Pancreas (tissue), 10 donors: ENCODE data around the gene AK9. TPM values are rescaled to one million over a fixed set of nuclear protein-coding genes. Genes with fewer than 3 reads are reported as not detected.

Experiments used
- ATAC-seq, 4 donors: fragments of 200-7000 bp; cut with Tn5 transposase; one replicate each; pipeline versions ENCODE4 v1.8.0 to v1.9.1; 2020; ENCODE audit warnings: mild to moderate bottlenecking in 4 of 4, moderate library complexity in 4 of 4
- DNase-seq, 6 donors: peaks; one replicate each; pipeline ENCODE4 v3.0.0-alpha.2; 2020
- FAIRE-seq: peaks from 2 replicates; lab custom pipeline; 2012; peaks lifted over from hg19 to GRCh38; lab: Jason Lieb, UNC
- H3K27ac ChIP-seq, 4 donors: fragments of 200-600 bp; sonication (generic); 1 replicate in 3 of 4; 2 replicates in 1 of 4; pipeline versions ENCODE4 v1.5.0 to v1.8.0; 2020
- H3K27me3 ChIP-seq, 4 donors: fragments of 200-600 bp; one replicate each; pipeline ENCODE4 v1.8.0; 2021
- H3K36me3 ChIP-seq, 3 donors: fragments of 200-600 bp; sonication (generic) in 1 of 3; one replicate each; pipeline versions ENCODE4 v1.5.0 to v1.8.0; 2020 to 2021
- H3K4me1 ChIP-seq, 3 donors: fragments of 200-600 bp; one replicate each; pipeline ENCODE4 v1.8.0; 2021
- H3K4me3 ChIP-seq, 4 donors: fragments of 200-600 bp; sonication (generic) in 2 of 4; one replicate each; pipeline versions ENCODE4 v1.5.0 to v1.8.0; 2020 to 2021
- H3K9me3 ChIP-seq, 4 donors: fragments of 200-600 bp; one replicate each; pipeline ENCODE4 v1.8.0; 2021
- CTCF ChIP-seq, 4 donors: fragments of 200-600 bp; sonication (generic) in 3 of 4; IDR thresholded peaks; one replicate each; pipeline versions ENCODE4 v1.5.0 to v1.8.0; 2021; ENCODE audit warnings: antibody characterized with exemption in 4 of 4
- WGBS, 2 donors: extraction: QIAGEN DNeasy Blood & Tissue Kit; methylation state at CpG; one replicate each; pipeline ENCODE4 v1.1.7; 2013; 5-methylcytosine and 5-hydroxymethylcytosine counted together
- intact Hi-C, 3 donors: fragments of 100-400 bp; cut with DNase I; formaldehyde crosslinking; loops; one replicate each; pipeline versions ENCODE4 v1.11.1 to v1.14.2; 2022
- polyA plus RNA-seq, 2 donors: library from polyadenylated mRNA; stranded (reverse); fragments of 200-250 nt; gene quantifications; one replicate each; pipeline ENCODE4 v1.2.3, GENCODE V29; 2013
- total RNA-seq, 6 donors: library from RNA; stranded (reverse); fragmentation: NEBNext Ultra II Directional in 4 of 6; extraction: Animal tissue kit (Norgen Biotek cat#: 25700) in 4 of 6; gene quantifications; one replicate each; pipeline versions ENCODE4 v1.2.1 to v1.2.4, GENCODE V29; 2021 to 2023
- donor health status: healthy with polysubstance abuse.
- donor health status: DM: no; HTN: no; CAD: no; lungs with moderate emphysema.
- donor health status: DM: no; HTN: no; CAD: no.
- donor health status: control.
- donor health status: control.
- donor health status: Bipolar disorder and iron deficiency.
- donor health status: DM: yes; HTN: yes; CAD: no.
- donor health status: DM: no; HTN: no; CAD: no.
- donor health status: DM: no; HTN: no; CAD: no.
- donor health status: DM: yes; HTN: yes; CAD: no.

AK9 gene
- total and polyA plus RNA-seq, 8 donors: 2.0 to 6.0 (median 3.6) TPM

- intact Hi-C loops: no loop called here
- Histone ChIP-seq H3K27ac (no peak overlapping the region), H3K4me3 (no peak overlapping the region), H3K4me1 (no peaks in the 10 kb centered on the region), H3K9me3 (no peaks in the 10 kb centered on the region), H3K36me3 (peaks cover 0 to 7% (median 0%) of the 10 kb centered on the region in 3 donors), H3K27me3 (no peaks in the 10 kb centered on the region)
- ATAC-seq (no peak), FAIRE-seq (no peak), DNase-seq (no peak)
- TF ChIP-seq CTCF (IDR thresholded peaks at IDR 0.05): no peak
- 81 to 89% methylated on average over 3 of the region's 3 CpGs for WGBS, 2 donors
Observed at GRCh38 chr6:109720311-109720710, 29.3 kb upstream of the AK9 start.

- ATAC-seq: no peak
- no peak overlapping the region for H3K4me3 ChIP-seq
- no peaks in the 10 kb centered on the region for H3K9me3 ChIP-seq
- no peak overlapping the region for H3K27ac ChIP-seq
- 98 to 100% methylated on average over 5 of the region's 5 CpGs for WGBS, 2 donors
- H3K4me1 ChIP-seq: no peaks in the 10 kb centered on the region
- peaks cover 0 to 7% (median 0%) of the 10 kb centered on the region in 3 donors for H3K36me3 ChIP-seq
- FAIRE-seq: no peak
- TF ChIP-seq CTCF (IDR thresholded peaks at IDR 0.05): no peak
- no peaks in the 10 kb centered on the region for H3K27me3 ChIP-seq
- intact Hi-C loops: no loop called here
- no peak for DNase-seq
Observed at GRCh38 chr6:109718991-109719390, 28.0 kb upstream of the AK9 start.

- 86 to 91% methylated on average over 2 of the region's 2 CpGs for WGBS, 2 donors
- no peak overlapping the region for H3K27ac ChIP-seq
- H3K4me3 ChIP-seq: no peak overlapping the region
- ATAC-seq (no peak), DNase-seq (no peak), FAIRE-seq (no peak)
- H3K27me3 ChIP-seq: no peaks in the 10 kb centered on the region
- no peaks in the 10 kb centered on the region for H3K4me1 ChIP-seq
- intact Hi-C loops: no loop called here
- H3K36me3 ChIP-seq: peaks cover 0 to 7% (median 0%) of the 10 kb centered on the region in 3 donors
- H3K9me3 ChIP-seq: no peaks in the 10 kb centered on the region
- TF ChIP-seq CTCF (IDR thresholded peaks at IDR 0.05): no peak
Observed at GRCh38 chr6:109717971-109718370, 27.0 kb upstream of the AK9 start.

GRCh38 chr6:109715616-109716015, 24.6 kb upstream of the AK9 start:
- intact Hi-C loops: no loop called here
- peaks cover 0 to 7% (median 0%) of the 10 kb centered on the region in 3 donors for H3K36me3 ChIP-seq
- no peak for DNase-seq
- FAIRE-seq: no peak
- no peaks in the 10 kb centered on the region for H3K9me3 ChIP-seq
- no peak for ATAC-seq
- no peak overlapping the region for H3K4me3 ChIP-seq
- 90 to 94% methylated on average over 2 of the region's 2 CpGs for WGBS, 2 donors
- H3K27me3 ChIP-seq: no peaks in the 10 kb centered on the region
- no peaks in the 10 kb centered on the region for H3K4me1 ChIP-seq
- TF ChIP-seq CTCF (IDR thresholded peaks at IDR 0.05): no peak
- H3K27ac ChIP-seq: no peak overlapping the region

GRCh38 chr6:109714611-109715010, 23.6 kb upstream of the AK9 start:
- 80 to 87% methylated on average over 1 of the region's 1 CpG for WGBS, 2 donors
- no peak for TF ChIP-seq CTCF (IDR thresholded peaks at IDR 0.05)
- intact Hi-C loops: no loop called here
- no peaks in the 10 kb centered on the region for H3K9me3 ChIP-seq
- peaks cover 0 to 7% (median 0%) of the 10 kb centered on the region in 3 donors for H3K36me3 ChIP-seq
- ATAC-seq (no peak), DNase-seq (no peak), FAIRE-seq (no peak)
- H3K4me3 ChIP-seq: no peak overlapping the region
- H3K27me3 ChIP-seq: no peaks in the 10 kb centered on the region
- no peak overlapping the region for H3K27ac ChIP-seq
- no peaks in the 10 kb centered on the region for H3K4me1 ChIP-seq
